Trophoblast cell (in vitro differentiated cells and primary cell): Measurements from ENCODE around the gene UTRN.
A peak's percentile ranks its signal among the peaks of the same experiment; 100 is the strongest.

Experiments used
- DNase-seq, 2 donors: peaks; one replicate each; pipeline ENCODE4 v3.0.0-alpha.2; 2016
- H2AFZ ChIP-seq: 2 replicates; pipeline ENCODE4 v1.6.1; 2013; ENCODE audit warnings: low read length, moderate library complexity, mild to moderate bottlenecking; ENCODE audit not compliant: insufficient read depth, poor library complexity
- H2AK5ac ChIP-seq: 2 replicates; pipeline ENCODE4 v1.6.1; 2013; ENCODE audit warnings: mild to moderate bottlenecking, low read length
- H2BK120ac ChIP-seq: 2 replicates; pipeline ENCODE4 v1.6.1; 2013; ENCODE audit warnings: low read length, mild to moderate bottlenecking, moderate library complexity; ENCODE audit not compliant: insufficient read depth, poor library complexity
- H2BK12ac ChIP-seq: 2 replicates; pipeline ENCODE4 v1.6.1; 2013; ENCODE audit warnings: mild to moderate bottlenecking, low read length, moderate library complexity
- H2BK5ac ChIP-seq: 2 replicates; pipeline ENCODE4 v1.6.1; 2013; ENCODE audit warnings: low read length, low read depth, moderate library complexity, mild to moderate bottlenecking; ENCODE audit not compliant: poor library complexity
- H3K14ac ChIP-seq: 2 replicates; pipeline ENCODE4 v1.6.1; 2013; ENCODE audit warnings: mild to moderate bottlenecking, low read length
- H3K18ac ChIP-seq: 2 replicates; pipeline ENCODE4 v1.6.1; 2013; ENCODE audit warnings: mild to moderate bottlenecking, low read length
- H3K23ac ChIP-seq: 2 replicates; pipeline ENCODE4 v1.6.1; 2013; ENCODE audit warnings: low read length
- H3K27ac ChIP-seq: 2 replicates; pipeline ENCODE4 v1.5.1; 2013; ENCODE audit warnings: low read depth, mild to moderate bottlenecking, inconsistent platforms, low read length, moderate library complexity
- H3K27me3 ChIP-seq: 2 replicates; pipeline ENCODE4 v1.6.1; 2013; ENCODE audit warnings: inconsistent platforms, mild to moderate bottlenecking, low read length, moderate library complexity; ENCODE audit not compliant: insufficient read depth
- H3K36me3 ChIP-seq, 2 experiments: 1 replicate in 1 of 2; 2 replicates in 1 of 2; pipeline ENCODE4 v1.6.1; 2013; ENCODE audit warnings: low read length in 2 of 2, mild to moderate bottlenecking in 2 of 2, moderate library complexity in 1 of 2; ENCODE audit not compliant: insufficient read depth in 2 of 2, control insufficient read depth in 1 of 2
- H3K4ac ChIP-seq: 2 replicates; pipeline ENCODE4 v1.6.1; 2013; ENCODE audit warnings: low read depth, mild to moderate bottlenecking, low read length, moderate library complexity
- H3K4me1 ChIP-seq, 2 experiments: 1 replicate in 1 of 2; 2 replicates in 1 of 2; pipeline ENCODE4 v1.6.1; 2013; ENCODE audit warnings: low read length in 2 of 2, mild to moderate bottlenecking in 2 of 2, moderate library complexity in 1 of 2; ENCODE audit not compliant: insufficient read depth in 2 of 2, control insufficient read depth in 1 of 2
- H3K4me2 ChIP-seq: 2 replicates; pipeline ENCODE4 v1.6.1; 2013; ENCODE audit warnings: inconsistent platforms, mild to moderate bottlenecking, low read length, moderate library complexity
- H3K4me3 ChIP-seq: 2 replicates; pipeline ENCODE4 v1.5.1; 2013; ENCODE audit warnings: mild to moderate bottlenecking, low read depth, low read length, inconsistent platforms
- H3K79me1 ChIP-seq: one replicate; pipeline ENCODE4 v1.6.1; 2013; ENCODE audit warnings: low read length
- H3K79me2 ChIP-seq: 2 replicates; pipeline ENCODE4 v1.6.1; 2013; ENCODE audit warnings: low read length, mild to moderate bottlenecking; ENCODE audit not compliant: control insufficient read depth, insufficient read depth, poor library complexity
- H3K9ac ChIP-seq: 2 replicates; pipeline ENCODE4 v1.6.1; 2013; ENCODE audit warnings: mild to moderate bottlenecking, low read length
- H3K9me3 ChIP-seq: 2 replicates; pipeline ENCODE4 v1.6.1; 2013; ENCODE audit warnings: low read depth, mild to moderate bottlenecking, control low read depth, inconsistent platforms, low read length; ENCODE audit not compliant: insufficient read depth
- H4K12ac ChIP-seq: 2 replicates; pipeline ENCODE4 v1.6.1; 2013; ENCODE audit warnings: low read depth, mild to moderate bottlenecking, low read length, moderate library complexity
- H4K8ac ChIP-seq: 2 replicates; pipeline ENCODE4 v1.6.1; 2013; ENCODE audit warnings: low read depth, mild to moderate bottlenecking, low read length, moderate library complexity
- H4K91ac ChIP-seq: one replicate; pipeline ENCODE4 v1.6.1; 2013; ENCODE audit warnings: low read depth, mild to moderate bottlenecking, low read length, moderate library complexity
- WGBS: extraction: QIAGEN DNeasy Blood & Tissue Kit; methylation state at CpG from one replicate; pipeline ENCODE4 v1.1.7; 2013; ENCODE audit warnings: missing lambda C conversion rate; ENCODE audit not compliant: insufficient read length, insufficient coverage; ENCODE audit errors: extremely low coverage; 5-methylcytosine and 5-hydroxymethylcytosine counted together

The UTRN gene

GRCh38 chr6:144289006-144289405 lies 3.9 kb downstream of the UTRN start:
- H3K27ac ChIP-seq: no peak overlapping the region
- no peak overlapping the region for H3K4me3 ChIP-seq
- no peak overlapping the region for H3K18ac ChIP-seq
- H3K4me2 ChIP-seq: no peak overlapping the region
- H3K79me1 ChIP-seq: peaks cover 16% of the 10 kb centered on the region
- no peaks in the 10 kb centered on the region for H3K36me3 ChIP-seq
- no peak overlapping the region for H3K9ac ChIP-seq
- H3K27me3 ChIP-seq: no peaks in the 10 kb centered on the region
- WGBS: no CpG with 5 or more reads among the region's 1 CpG
- H3K4ac ChIP-seq: no peak overlapping the region
- no peak overlapping the region for H2AK5ac ChIP-seq
- H3K79me2 ChIP-seq: peaks cover 14% of the 10 kb centered on the region
- no peak overlapping the region for H2AFZ ChIP-seq
- no peaks in the 10 kb centered on the region for H3K4me1 ChIP-seq
- no peak overlapping the region for H2BK5ac ChIP-seq
- no peak overlapping the region for H2BK120ac ChIP-seq
- no peak overlapping the region for H4K91ac ChIP-seq
- H4K12ac ChIP-seq: no peak overlapping the region
- no peak overlapping the region for H3K23ac ChIP-seq
- no peak overlapping the region for H2BK12ac ChIP-seq
- H3K14ac ChIP-seq: no peak overlapping the region
- no peaks in the 10 kb centered on the region for H3K9me3 ChIP-seq
- no peak for DNase-seq
- H4K8ac ChIP-seq: no peak overlapping the region

DNA sequence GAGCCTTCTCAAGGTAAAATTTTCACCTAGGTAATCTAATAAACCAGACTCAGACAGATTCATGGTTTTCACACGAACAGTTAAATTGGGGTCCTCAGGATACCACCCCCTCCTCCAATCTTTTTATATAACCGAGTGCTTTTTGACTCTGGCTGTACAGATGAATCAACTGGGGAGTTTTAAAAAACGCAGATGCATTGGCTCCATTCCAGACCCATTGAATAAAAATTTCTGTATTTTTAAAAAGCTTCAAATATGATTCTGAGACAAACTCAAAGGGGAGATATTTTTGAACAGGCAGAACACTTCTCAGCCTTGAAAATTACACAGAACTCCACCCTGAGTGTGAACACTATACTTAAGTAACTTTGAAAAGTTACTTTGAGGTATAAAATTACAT lies 7.2 kb downstream of the UTRN start:
- Histone ChIP-seq H2AFZ (no peak overlapping the region), H3K14ac (no peak overlapping the region), H3K4me2 (no peak overlapping the region), H2AK5ac (no peak overlapping the region), H3K18ac (no peak overlapping the region), H3K4me1 (no peaks in the 10 kb centered on the region), H4K8ac (no peak overlapping the region), H2BK120ac (no peak overlapping the region), H3K79me1 (no peaks in the 10 kb centered on the region), H3K36me3 (peaks cover 2 to 10% of the 10 kb centered on the region in 2 experiments), H3K4me3 (no peak overlapping the region), H3K23ac (no peak overlapping the region), H4K12ac (no peak overlapping the region), H3K27me3 (no peaks in the 10 kb centered on the region), H3K9me3 (no peaks in the 10 kb centered on the region), H3K79me2 (no peaks in the 10 kb centered on the region), H3K27ac (no peak overlapping the region), H4K91ac (no peak overlapping the region), H3K9ac (no peak overlapping the region), H2BK12ac (no peak overlapping the region), H2BK5ac (no peak overlapping the region), H3K4ac (no peak overlapping the region)
- DNase-seq: no peak
- WGBS: no CpG with 5 or more reads among the region's 3 CpGs

GRCh38 chr6:144294016-144294415 lies 8.9 kb downstream of the UTRN start:
- Histone ChIP-seq H3K4ac (no peak overlapping the region), H3K27me3 (no peaks in the 10 kb centered on the region), H3K79me2 (no peaks in the 10 kb centered on the region), H2BK5ac (no peak overlapping the region), H3K27ac (no peak overlapping the region), H2AK5ac (no peak overlapping the region), H3K36me3 (peaks cover 2 to 10% of the 10 kb centered on the region in 2 experiments), H3K18ac (no peak overlapping the region), H3K14ac (no peak overlapping the region), H3K9ac (no peak overlapping the region), H3K23ac (no peak overlapping the region), H4K12ac (no peak overlapping the region), H4K8ac (no peak overlapping the region), H2BK120ac (no peak overlapping the region), H3K9me3 (no peaks in the 10 kb centered on the region), H3K79me1 (no peaks in the 10 kb centered on the region), H3K4me3 (no peak overlapping the region), H3K4me1 (no peaks in the 10 kb centered on the region), H4K91ac (no peak overlapping the region), H3K4me2 (no peak overlapping the region), H2BK12ac (no peak overlapping the region), H2AFZ (no peak overlapping the region)
- peak; percentile 11 to 82 for DNase-seq

GRCh38 chr6:144295211-144295610 lies 10.1 kb downstream of the UTRN start:
- no peak overlapping the region for H3K14ac ChIP-seq
- no CpG with 5 or more reads among the region's 2 CpGs for WGBS
- H3K79me1 ChIP-seq: no peaks in the 10 kb centered on the region
- no peak overlapping the region for H3K27ac ChIP-seq
- no peaks in the 10 kb centered on the region for H3K9me3 ChIP-seq
- H3K4ac ChIP-seq: no peak overlapping the region
- no peak overlapping the region for H4K8ac ChIP-seq
- no peak overlapping the region for H2BK5ac ChIP-seq
- H3K18ac ChIP-seq: no peak overlapping the region
- no peak overlapping the region for H3K4me3 ChIP-seq
- no peak overlapping the region for H2BK12ac ChIP-seq
- no peak overlapping the region for H4K12ac ChIP-seq
- H3K9ac ChIP-seq: no peak overlapping the region
- H2AFZ ChIP-seq: no peak overlapping the region
- H3K4me2 ChIP-seq: no peak overlapping the region
- H2BK120ac ChIP-seq: no peak overlapping the region
- H3K36me3 ChIP-seq: peaks cover 2 to 10% of the 10 kb centered on the region in 2 experiments
- H2AK5ac ChIP-seq: no peak overlapping the region
- no peak overlapping the region for H4K91ac ChIP-seq
- no peaks in the 10 kb centered on the region for H3K4me1 ChIP-seq
- no peak overlapping the region for H3K23ac ChIP-seq
- H3K27me3 ChIP-seq: no peaks in the 10 kb centered on the region
- no peak for DNase-seq
- H3K79me2 ChIP-seq: no peaks in the 10 kb centered on the region
